Activated T-cell treated with anti-CD3 and anti-CD28 coated beads, Interleukin-2, amount 50 U/mL, for 4 hours (primary cell): ENCODE results near the gene SP6. TPM values are rescaled to one million over a fixed set of nuclear protein-coding genes. Genes with fewer than 3 reads are reported as not detected.
A peak's percentile ranks its signal among the peaks of the same experiment; 100 is the strongest.

Source experiments
- ATAC-seq, 2 donors: fragments of 200-7000 bp; cut with Tn5 transposase; one replicate each; pipeline ENCODE4 v1.10.0; 2021
- DNase-seq: peaks from one replicate; pipeline ENCODE4 v3.0.0-alpha.2; 2020
- H3K27me3 Mint-ChIP-seq: one replicate; pipeline ENCODE4 v1.8.0; 2021; ENCODE audit warnings: low read depth, mixed read lengths
- H3K36me3 Mint-ChIP-seq: one replicate; pipeline ENCODE4 v1.8.0; 2022; ENCODE audit warnings: mixed read lengths; ENCODE audit not compliant: insufficient read depth
- H3K4me1 Mint-ChIP-seq: one replicate; pipeline ENCODE4 v1.8.0; 2021; ENCODE audit warnings: low read depth, mixed read lengths
- H3K4me3 Mint-ChIP-seq: one replicate; pipeline ENCODE4 v1.8.0; 2021; ENCODE audit warnings: mild to moderate bottlenecking, moderate library complexity, mixed read lengths
- H3K9me3 Mint-ChIP-seq: one replicate; pipeline ENCODE4 v1.8.0; 2021; ENCODE audit warnings: mixed read lengths
- total RNA-seq, 3 donors: library from RNA; stranded (reverse); gene quantifications; one replicate each; pipeline ENCODE4 v1.2.1, GENCODE V29; 2021

Gene SP6
- total RNA-seq, 3 donors from 2014 or later = 0.05 to 0.08 (median 0.05) TPM

- Mint-ChIP-seq H3K36me3 (no peaks in the 10 kb centered on the region), H3K4me1 (peaks cover 34% of the 10 kb centered on the region), H3K4me3 (no peak overlapping the region), H3K27me3 (peaks cover 6% of the 10 kb centered on the region), H3K9me3 (no peaks in the 10 kb centered on the region)
- no peak for DNase-seq
- no peak for ATAC-seq
These were observed 34.2 kb upstream of the SP6 start for GRCh38 chr17:47884905-47885730.

- no peak for DNase-seq
- no peaks in the 10 kb centered on the region for H3K9me3 Mint-ChIP-seq
- no peaks in the 10 kb centered on the region for H3K36me3 Mint-ChIP-seq
- H3K27me3 Mint-ChIP-seq = peaks cover 7% of the 10 kb centered on the region
- H3K4me1 Mint-ChIP-seq = peaks cover 33% of the 10 kb centered on the region
- H3K4me3 Mint-ChIP-seq = no peak overlapping the region
- ATAC-seq = no peak
These were observed 33.4 kb upstream of the SP6 start for GRCh38 chr17:47884427-47884740.

GRCh38 chr17:47883589-47884426 lies 32.8 kb upstream of the SP6 start:
- H3K27me3 Mint-ChIP-seq = peaks cover 10% of the 10 kb centered on the region
- DNase-seq = no peak
- no peaks in the 10 kb centered on the region for H3K9me3 Mint-ChIP-seq
- H3K36me3 Mint-ChIP-seq = no peaks in the 10 kb centered on the region
- no peak for ATAC-seq
- peaks cover 37% of the 10 kb centered on the region for H3K4me1 Mint-ChIP-seq
- no peak overlapping the region for H3K4me3 Mint-ChIP-seq

GRCh38 chr17:47882695-47883588 lies 32.0 kb upstream of the SP6 start:
- Mint-ChIP-seq H3K9me3 (no peaks in the 10 kb centered on the region), H3K36me3 (no peaks in the 10 kb centered on the region), H3K27me3 (peaks cover 14% of the 10 kb centered on the region), H3K4me1 (peaks cover 37% of the 10 kb centered on the region), H3K4me3 (no peak overlapping the region)
- DNase-seq = no peak
- no peak for ATAC-seq

- Mint-ChIP-seq H3K27me3 (peaks cover 21% of the 10 kb centered on the region), H3K4me1 (peaks cover 37% of the 10 kb centered on the region), H3K36me3 (no peaks in the 10 kb centered on the region), H3K4me3 (no peak overlapping the region), H3K9me3 (no peaks in the 10 kb centered on the region)
- no peak for DNase-seq
- no peak for ATAC-seq
These were observed 31.3 kb upstream of the SP6 start for GRCh38 chr17:47882247-47882646.

- ATAC-seq (no peak), DNase-seq (no peak)
- Mint-ChIP-seq H3K4me1 (peaks cover 25% of the 10 kb centered on the region), H3K4me3 (no peak overlapping the region), H3K9me3 (no peaks in the 10 kb centered on the region), H3K27me3 (peaks cover 29% of the 10 kb centered on the region), H3K36me3 (no peaks in the 10 kb centered on the region)
These were observed 29.0 kb upstream of the SP6 start for GRCh38 chr17:47879776-47880454.

GRCh38 chr17:47879028-47879585 lies 28.1 kb upstream of the SP6 start:
- no peaks in the 10 kb centered on the region for H3K36me3 Mint-ChIP-seq
- peaks cover 33% of the 10 kb centered on the region for H3K27me3 Mint-ChIP-seq
- no peak overlapping the region for H3K4me3 Mint-ChIP-seq
- DNase-seq = no peak
- H3K4me1 Mint-ChIP-seq = peaks cover 18% of the 10 kb centered on the region
- no peaks in the 10 kb centered on the region for H3K9me3 Mint-ChIP-seq
- peak; percentile 63 to 81 for ATAC-seq

- DNase-seq (no peak), ATAC-seq (peak in 1 of 2 donors; percentile 19)
- Mint-ChIP-seq H3K4me3 (no peak overlapping the region), H3K27me3 (peaks cover 36% of the 10 kb centered on the region), H3K36me3 (no peaks in the 10 kb centered on the region), H3K4me1 (peaks cover 11% of the 10 kb centered on the region), H3K9me3 (no peaks in the 10 kb centered on the region)
These were observed 27.5 kb upstream of the SP6 start for GRCh38 chr17:47878203-47879027.

- Mint-ChIP-seq H3K4me3 (no peak overlapping the region), H3K4me1 (peaks cover 4% of the 10 kb centered on the region), H3K27me3 (peaks cover 42% of the 10 kb centered on the region), H3K36me3 (no peaks in the 10 kb centered on the region), H3K9me3 (no peaks in the 10 kb centered on the region)
- no peak for DNase-seq
- ATAC-seq = no peak
These were observed 26.5 kb upstream of the SP6 start for GRCh38 chr17:47877368-47878034.

- H3K27me3 Mint-ChIP-seq = peaks cover 57% of the 10 kb centered on the region
- no peaks in the 10 kb centered on the region for H3K9me3 Mint-ChIP-seq
- no peaks in the 10 kb centered on the region for H3K36me3 Mint-ChIP-seq
- no peak overlapping the region for H3K4me3 Mint-ChIP-seq
- no peak for ATAC-seq
- peaks cover 4% of the 10 kb centered on the region for H3K4me1 Mint-ChIP-seq
- DNase-seq = no peak
These were observed 24.3 kb upstream of the SP6 start for GRCh38 chr17:47875011-47875985.

GRCh38 chr17:47873200-47874090 lies 22.5 kb upstream of the SP6 start:
- Mint-ChIP-seq H3K27me3 (peaks cover 58% of the 10 kb centered on the region), H3K4me1 (no peaks in the 10 kb centered on the region), H3K9me3 (no peaks in the 10 kb centered on the region), H3K36me3 (no peaks in the 10 kb centered on the region), H3K4me3 (no peak overlapping the region)
- DNase-seq (no peak), ATAC-seq (no peak)
